CD4-positive, alpha-beta T cell treated with Interleukin-17A for 4 hours (primary cell): ENCODE data around the gene CLK3.
A peak's percentile ranks its signal among the peaks of the same experiment; 100 is the strongest.
"Not testable (repeated sequence)": the region's sequence is repeated elsewhere in the genome, so short reads cannot be mapped to it uniquely, and the experiment has no call there.

Experiments used
- DNase-seq: peaks from one replicate; pipeline ENCODE4 v3.0.0-alpha.2; 2020; ENCODE audit warnings: mixed read lengths

The CLK3 gene

GRCh38 chr15:74621936-74622335, 6.3 kb downstream of the CLK3 start:
- no peak for DNase-seq

GRCh38 chr15:74622758-74623157, 7.1 kb downstream of the CLK3 start:
- no peak for DNase-seq

- no peak for DNase-seq
Observed at GRCh38 chr15:74624020-74624602, 8.5 kb downstream of the CLK3 start.

GRCh38 chr15:74625693-74626092, 10.1 kb downstream of the CLK3 start:
- DNase-seq, result no peak

GRCh38 chr15:74626336-74626735, 10.7 kb downstream of the CLK3 start:
- no peak for DNase-seq

GRCh38 chr15:74626752-74627692, 11.4 kb downstream of the CLK3 start:
- DNase-seq, result no peak

- no peak for DNase-seq
Observed at GRCh38 chr15:74627766-74628165, 12.1 kb downstream of the CLK3 start.

GRCh38 chr15:74628199-74628598, 12.6 kb downstream of the CLK3 start:
- DNase-seq, result no peak

- DNase-seq, result no peak
Observed at GRCh38 chr15:74628949-74629348, 13.3 kb downstream of the CLK3 start.

- not testable (repeated sequence) for DNase-seq
Observed at GRCh38 chr15:74629696-74630095, 14.1 kb downstream of the CLK3 start.

GRCh38 chr15:74630284-74631086, 14.8 kb downstream of the CLK3 start:
- no peak for DNase-seq

GRCh38 chr15:74631087-74631385, 15.4 kb downstream of the CLK3 start:
- no peak for DNase-seq

GRCh38 chr15:74631408-74631807, 15.8 kb downstream of the CLK3 start:
- no peak for DNase-seq

GRCh38 chr15:74631935-74632560, 16.4 kb downstream of the CLK3 start:
- DNase-seq, result peak; percentile 64

- DNase-seq, result no peak
Observed at GRCh38 chr15:74632601-74633000, 17.0 kb downstream of the CLK3 start.

- DNase-seq, result no peak
Observed at GRCh38 chr15:74633781-74634180, 18.1 kb downstream of the CLK3 start.

GRCh38 chr15:74635228-74635627, 19.6 kb downstream of the CLK3 start:
- peak; percentile 79 for DNase-seq

GRCh38 chr15:74636984-74637383, 21.3 kb downstream of the CLK3 start:
- no peak for DNase-seq

- no peak for DNase-seq
Observed at GRCh38 chr15:74641151-74641550, 25.5 kb downstream of the CLK3 start.

- DNase-seq, result no peak
Observed at GRCh38 chr15:74642348-74642733, 26.7 kb downstream of the CLK3 start.

GRCh38 chr15:74642734-74643664, 27.4 kb downstream of the CLK3 start:
- no peak for DNase-seq

GRCh38 chr15:74643665-74644204, 28.1 kb downstream of the CLK3 start:
- DNase-seq, result no peak
